ENCODE data around the gene DDX42.
"Not testable (repeated sequence)": the region's sequence is repeated elsewhere in the genome, so short reads cannot be mapped to it uniquely, and the experiment has no call there.

DDX42 gene

GRCh38 chr17:63785556-63785955 lies 11.6 kb downstream of the DDX42 start:
- no peaks in the 10 kb centered on the region for H3K9me3 ChIP-seq (replicated peaks; ENCODE audit: low read length)
- H3K4me3 ChIP-seq (ENCODE audit: low read length) = no peak overlapping the region
- no peaks in the 10 kb centered on the region for H3K27me3 ChIP-seq (ENCODE audit: control insufficient read depth, insufficient read depth, low read length)
- H3K4me1 ChIP-seq (ENCODE audit: control insufficient read depth, insufficient read depth, low read length) = peaks cover 33% of the 10 kb centered on the region
- no peak overlapping the region for H3K9ac ChIP-seq (ENCODE audit: low read depth, low read length)
- peak overlapping the region; percentile 20 for H3K4me2 ChIP-seq (ENCODE audit: low read length)
- peaks cover 29% of the 10 kb centered on the region for H3K36me3 ChIP-seq (ENCODE audit: insufficient read depth, low read length)

GRCh38 chr17:63786117-63786516 lies 12.1 kb downstream of the DDX42 start:
- H3K27me3 ChIP-seq (ENCODE audit: control insufficient read depth, insufficient read depth, low read length) = no peaks in the 10 kb centered on the region
- no peaks in the 10 kb centered on the region for H3K9me3 ChIP-seq (replicated peaks; ENCODE audit: low read length)
- H3K4me2 ChIP-seq (ENCODE audit: low read length) = no peak overlapping the region
- H3K4me1 ChIP-seq (ENCODE audit: control insufficient read depth, insufficient read depth, low read length) = peaks cover 28% of the 10 kb centered on the region
- no peak overlapping the region for H3K9ac ChIP-seq (ENCODE audit: low read depth, low read length)
- no peak overlapping the region for H3K4me3 ChIP-seq (ENCODE audit: low read length)
- peaks cover 29% of the 10 kb centered on the region for H3K36me3 ChIP-seq (ENCODE audit: insufficient read depth, low read length)

GRCh38 chr17:63786971-63787711 lies 13.2 kb downstream of the DDX42 start:
- Histone ChIP-seq H3K4me1 (ENCODE audit: control insufficient read depth, insufficient read depth, low read length) (peaks cover 25% of the 10 kb centered on the region), H3K9me3 (replicated peaks; ENCODE audit: low read length) (no peaks in the 10 kb centered on the region), H3K9ac (ENCODE audit: low read depth, low read length) (no peak overlapping the region), H3K4me3 (ENCODE audit: low read length) (no peak overlapping the region), H3K36me3 (ENCODE audit: insufficient read depth, low read length) (peaks cover 37% of the 10 kb centered on the region), H3K27me3 (ENCODE audit: control insufficient read depth, insufficient read depth, low read length) (no peaks in the 10 kb centered on the region), H3K4me2 (ENCODE audit: low read length) (no peak overlapping the region)

GRCh38 chr17:63790057-63790456 lies 16.1 kb downstream of the DDX42 start:
- no peaks in the 10 kb centered on the region for H3K9me3 ChIP-seq (replicated peaks; ENCODE audit: low read length)
- H3K4me3 ChIP-seq (ENCODE audit: low read length) = no peak overlapping the region
- H3K36me3 ChIP-seq (ENCODE audit: insufficient read depth, low read length) = peaks cover 57% of the 10 kb centered on the region
- no peak overlapping the region for H3K4me2 ChIP-seq (ENCODE audit: low read length)
- no peaks in the 10 kb centered on the region for H3K27me3 ChIP-seq (ENCODE audit: control insufficient read depth, insufficient read depth, low read length)
- H3K9ac ChIP-seq (ENCODE audit: low read depth, low read length) = no peak overlapping the region
- peaks cover 11% of the 10 kb centered on the region for H3K4me1 ChIP-seq (ENCODE audit: control insufficient read depth, insufficient read depth, low read length)

GRCh38 chr17:63792055-63792729 lies 18.2 kb downstream of the DDX42 start:
- no peaks in the 10 kb centered on the region for H3K27me3 ChIP-seq (ENCODE audit: control insufficient read depth, insufficient read depth, low read length)
- H3K36me3 ChIP-seq (ENCODE audit: insufficient read depth, low read length) = peaks cover 73% of the 10 kb centered on the region
- no peak overlapping the region for H3K4me2 ChIP-seq (ENCODE audit: low read length)
- no peaks in the 10 kb centered on the region for H3K4me1 ChIP-seq (ENCODE audit: control insufficient read depth, insufficient read depth, low read length)
- no peak overlapping the region for H3K4me3 ChIP-seq (ENCODE audit: low read length)
- H3K9me3 ChIP-seq (replicated peaks; ENCODE audit: low read length) = no peaks in the 10 kb centered on the region
- no peak overlapping the region for H3K9ac ChIP-seq (ENCODE audit: low read depth, low read length)

GRCh38 chr17:63796375-63796774 lies 22.4 kb downstream of the DDX42 start:
- H3K9me3 ChIP-seq (replicated peaks; ENCODE audit: low read length) = not testable (repeated sequence)
- H3K36me3 ChIP-seq (ENCODE audit: insufficient read depth, low read length) = peaks cover 90% of the 10 kb centered on the region

GRCh38 chr17:63798572-63799106 lies 24.7 kb downstream of the DDX42 start:
- Histone ChIP-seq H3K4me3 (ENCODE audit: low read length) (no peak overlapping the region), H3K27me3 (ENCODE audit: control insufficient read depth, insufficient read depth, low read length) (no peaks in the 10 kb centered on the region), H3K4me2 (ENCODE audit: low read length) (no peak overlapping the region), H3K4me1 (ENCODE audit: control insufficient read depth, insufficient read depth, low read length) (no peaks in the 10 kb centered on the region), H3K9me3 (replicated peaks; ENCODE audit: low read length) (no peaks in the 10 kb centered on the region), H3K36me3 (ENCODE audit: insufficient read depth, low read length) (peaks cover 86% of the 10 kb centered on the region), H3K9ac (ENCODE audit: low read depth, low read length) (no peak overlapping the region)

More at GRCh38 chr17:63796375-63796774, 22.4 kb downstream of the DDX42 start:
- H3K9ac ChIP-seq (ENCODE audit: low read depth, low read length); H3K4me1 ChIP-seq (ENCODE audit: control insufficient read depth, insufficient read depth, low read length); H3K27me3 ChIP-seq (ENCODE audit: control insufficient read depth, insufficient read depth, low read length); H3K4me3 ChIP-seq (ENCODE audit: low read length); H3K4me2 ChIP-seq (ENCODE audit: low read length): not testable (repeated sequence)

- Histone ChIP-seq H3K4me1 (ENCODE audit: control insufficient read depth, insufficient read depth, low read length) (no peaks in the 10 kb centered on the region), H3K27me3 (ENCODE audit: control insufficient read depth, insufficient read depth, low read length) (no peaks in the 10 kb centered on the region), H3K4me2 (ENCODE audit: low read length) (no peak overlapping the region), H3K9ac (ENCODE audit: low read depth, low read length) (no peak overlapping the region), H3K36me3 (ENCODE audit: insufficient read depth, low read length) (peaks cover 89% of the 10 kb centered on the region), H3K9me3 (replicated peaks; ENCODE audit: low read length) (no peaks in the 10 kb centered on the region), H3K4me3 (ENCODE audit: low read length) (no peak overlapping the region)
Observed at GRCh38 chr17:63800783-63801182, 26.8 kb downstream of the DDX42 start.

GRCh38 chr17:63804328-63804727 lies 30.4 kb downstream of the DDX42 start:
- Histone ChIP-seq H3K4me3 (ENCODE audit: low read length) (no peak overlapping the region), H3K4me2 (ENCODE audit: low read length) (no peak overlapping the region), H3K4me1 (ENCODE audit: control insufficient read depth, insufficient read depth, low read length) (no peaks in the 10 kb centered on the region), H3K27me3 (ENCODE audit: control insufficient read depth, insufficient read depth, low read length) (no peaks in the 10 kb centered on the region), H3K36me3 (ENCODE audit: insufficient read depth, low read length) (peaks cover 88% of the 10 kb centered on the region), H3K9ac (ENCODE audit: low read depth, low read length) (no peak overlapping the region), H3K9me3 (replicated peaks; ENCODE audit: low read length) (no peaks in the 10 kb centered on the region)

- no peak overlapping the region for H3K4me2 ChIP-seq (ENCODE audit: low read length)
- no peaks in the 10 kb centered on the region for H3K9me3 ChIP-seq (replicated peaks; ENCODE audit: low read length)
- no peaks in the 10 kb centered on the region for H3K4me1 ChIP-seq (ENCODE audit: control insufficient read depth, insufficient read depth, low read length)
- H3K4me3 ChIP-seq (ENCODE audit: low read length) = no peak overlapping the region
- H3K27me3 ChIP-seq (ENCODE audit: control insufficient read depth, insufficient read depth, low read length) = no peaks in the 10 kb centered on the region
- H3K36me3 ChIP-seq (ENCODE audit: insufficient read depth, low read length) = peaks cover 87% of the 10 kb centered on the region
- no peak overlapping the region for H3K9ac ChIP-seq (ENCODE audit: low read depth, low read length)
Observed at GRCh38 chr17:63805591-63805990, 31.6 kb downstream of the DDX42 start.

- Histone ChIP-seq H3K36me3 (ENCODE audit: insufficient read depth, low read length) (peaks cover 92% of the 10 kb centered on the region), H3K9me3 (replicated peaks; ENCODE audit: low read length) (no peaks in the 10 kb centered on the region), H3K4me3 (ENCODE audit: low read length) (no peak overlapping the region), H3K4me1 (ENCODE audit: control insufficient read depth, insufficient read depth, low read length) (no peaks in the 10 kb centered on the region), H3K27me3 (ENCODE audit: control insufficient read depth, insufficient read depth, low read length) (no peaks in the 10 kb centered on the region), H3K9ac (ENCODE audit: low read depth, low read length) (no peak overlapping the region), H3K4me2 (ENCODE audit: low read length) (no peak overlapping the region)
Observed at GRCh38 chr17:63809970-63810369, 36.0 kb downstream of the DDX42 start.

Data from skeletal muscle satellite cell (primary cell).